GM12864 (cell line): ENCODE results near the gene LAMTOR5.
"Not testable (repeated sequence)": the region's sequence is repeated elsewhere in the genome, so short reads cannot be mapped to it uniquely, and the experiment has no call there.

Source experiments
- DNase-seq: peaks from one replicate; pipeline ENCODE4 v3.0.0-alpha.2; 2011; ENCODE audit warnings: low read depth
- H3K4me3 ChIP-seq: 2 replicates; pipeline ENCODE4 v1.5.1; 2011; ENCODE audit warnings: mild to moderate bottlenecking, low read depth, low read length, control low read depth
- TF ChIP-seq, protein P1 (sequence below): IDR thresholded peaks from 2 replicates; pipeline ENCODE4 v1.5.1; 2011; ENCODE audit warnings: low read depth, mild to moderate bottlenecking, moderate library complexity, low read length, control low read depth, inconsistent platforms; ENCODE audit errors: missing control alignments

LAMTOR5 gene

DNA sequence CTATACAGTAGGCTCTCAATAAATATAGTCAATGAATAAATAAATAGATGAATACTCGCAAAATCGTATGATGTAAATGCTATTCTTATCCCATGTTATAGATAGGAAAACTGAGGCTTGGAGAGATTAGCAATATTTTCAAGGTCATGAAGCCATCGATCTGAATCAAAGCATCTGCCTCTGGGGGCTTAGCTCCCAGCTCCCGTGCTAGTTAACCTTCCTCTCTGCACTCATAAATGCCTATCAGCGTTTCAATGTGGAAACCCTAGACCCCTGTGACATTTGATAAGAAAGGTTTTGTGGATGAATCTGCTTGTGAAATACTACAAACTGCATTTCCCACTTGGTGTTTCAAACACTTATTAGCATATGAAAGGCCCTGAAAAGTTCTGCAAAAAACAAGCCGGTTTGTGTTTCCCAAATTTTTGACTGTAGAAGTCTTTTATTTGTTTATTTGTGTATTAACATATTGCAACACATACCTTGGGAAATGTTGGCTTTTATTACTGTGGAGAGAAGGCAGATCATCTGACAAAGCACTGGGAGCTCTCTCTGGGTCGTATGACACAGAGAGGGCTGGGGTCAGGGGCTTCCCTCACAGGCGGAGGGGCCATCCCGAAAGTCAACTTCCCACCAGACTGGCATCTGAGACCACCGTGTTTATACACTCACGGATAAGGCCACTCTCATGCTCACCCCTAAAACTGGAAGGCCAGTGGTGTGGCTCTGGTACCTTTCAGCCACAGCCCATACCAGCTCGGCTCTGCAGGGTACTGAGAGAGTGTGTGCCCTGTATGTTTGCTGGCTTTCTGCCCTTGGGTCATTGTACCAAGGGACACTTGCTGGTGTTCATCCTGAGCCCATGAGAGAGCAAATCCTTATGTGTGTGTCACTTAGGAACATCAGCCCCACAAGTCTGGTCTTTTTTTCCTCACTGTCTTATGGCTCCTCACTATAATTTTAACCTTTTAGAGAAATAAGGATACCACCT, 42.5 kb upstream of the LAMTOR5 start:
- DNase-seq: no peak
- TF ChIP-seq, protein P1, sequence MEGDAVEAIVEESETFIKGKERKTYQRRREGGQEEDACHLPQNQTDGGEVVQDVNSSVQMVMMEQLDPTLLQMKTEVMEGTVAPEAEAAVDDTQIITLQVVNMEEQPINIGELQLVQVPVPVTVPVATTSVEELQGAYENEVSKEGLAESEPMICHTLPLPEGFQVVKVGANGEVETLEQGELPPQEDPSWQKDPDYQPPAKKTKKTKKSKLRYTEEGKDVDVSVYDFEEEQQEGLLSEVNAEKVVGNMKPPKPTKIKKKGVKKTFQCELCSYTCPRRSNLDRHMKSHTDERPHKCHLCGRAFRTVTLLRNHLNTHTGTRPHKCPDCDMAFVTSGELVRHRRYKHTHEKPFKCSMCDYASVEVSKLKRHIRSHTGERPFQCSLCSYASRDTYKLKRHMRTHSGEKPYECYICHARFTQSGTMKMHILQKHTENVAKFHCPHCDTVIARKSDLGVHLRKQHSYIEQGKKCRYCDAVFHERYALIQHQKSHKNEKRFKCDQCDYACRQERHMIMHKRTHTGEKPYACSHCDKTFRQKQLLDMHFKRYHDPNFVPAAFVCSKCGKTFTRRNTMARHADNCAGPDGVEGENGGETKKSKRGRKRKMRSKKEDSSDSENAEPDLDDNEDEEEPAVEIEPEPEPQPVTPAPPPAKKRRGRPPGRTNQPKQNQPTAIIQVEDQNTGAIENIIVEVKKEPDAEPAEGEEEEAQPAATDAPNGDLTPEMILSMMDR: no peak
- no peak overlapping the region for H3K4me3 ChIP-seq

DNA sequence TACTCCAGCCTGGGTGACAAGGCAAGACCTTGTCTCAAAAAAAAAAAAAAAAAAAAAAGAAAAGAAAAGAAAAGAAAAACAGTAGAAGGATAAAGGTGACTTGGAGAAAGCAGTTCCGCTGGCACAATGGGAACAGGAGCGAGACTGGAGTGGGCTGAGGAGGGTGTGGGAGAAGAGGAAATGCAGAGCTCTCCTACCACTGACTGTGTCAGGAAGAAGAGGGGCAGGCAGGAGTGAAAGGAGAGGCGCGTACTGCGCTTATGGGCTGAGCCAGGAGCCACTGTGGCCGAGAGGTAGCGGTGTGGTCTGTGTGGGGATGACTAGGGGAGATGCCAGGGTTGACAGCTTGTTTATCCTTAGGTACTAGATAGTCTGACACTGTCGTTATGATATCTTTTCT, 37.1 kb upstream of the LAMTOR5 start:
- no peak overlapping the region for H3K4me3 ChIP-seq
- no peak for DNase-seq
- TF ChIP-seq, protein P1: no peak

DNA sequence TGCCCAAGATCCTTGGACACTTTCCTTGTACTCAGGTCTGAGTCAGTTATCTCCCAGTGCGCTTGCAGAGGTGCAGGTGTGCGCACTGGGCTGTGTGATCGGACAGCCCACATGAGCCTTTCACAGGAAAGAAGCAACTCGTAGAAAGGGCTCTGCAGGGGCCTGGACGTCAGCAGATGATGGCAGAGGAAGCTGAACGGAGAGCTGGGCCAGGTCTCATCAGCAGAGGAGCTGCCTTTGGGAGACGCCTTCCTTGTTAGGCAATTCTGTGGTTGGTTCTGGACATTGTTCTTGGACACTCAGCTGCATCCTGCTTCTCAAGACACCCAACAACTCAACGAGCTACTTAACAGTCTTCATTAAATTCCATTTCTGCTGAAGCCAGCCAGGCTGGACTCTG, 36.0 kb upstream of the LAMTOR5 start:
- no peak overlapping the region for H3K4me3 ChIP-seq
- DNase-seq: no peak
- TF ChIP-seq, protein P1: no peak

DNA sequence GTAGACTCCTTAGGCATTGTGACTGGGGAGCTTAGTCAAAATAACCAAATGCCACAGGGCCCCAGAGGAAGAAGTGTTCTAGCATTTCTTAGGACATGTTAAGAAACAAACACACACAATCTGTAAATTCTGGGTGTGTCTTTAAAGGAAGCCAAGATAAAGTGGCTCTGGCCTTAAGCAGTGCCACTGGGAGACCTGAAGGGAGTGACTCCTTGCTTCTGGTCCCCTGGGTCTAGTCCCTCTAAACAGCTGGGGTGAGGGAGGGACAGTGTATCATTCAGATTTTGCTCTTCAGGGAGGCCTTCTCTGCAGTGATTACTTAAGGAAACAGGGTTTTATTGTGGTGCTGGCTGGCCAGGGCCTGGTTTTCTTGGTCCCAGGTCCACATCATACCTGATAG, 34.4 kb upstream of the LAMTOR5 start:
- TF ChIP-seq, protein P1: no peak
- no peak overlapping the region for H3K4me3 ChIP-seq
- DNase-seq: no peak

DNA sequence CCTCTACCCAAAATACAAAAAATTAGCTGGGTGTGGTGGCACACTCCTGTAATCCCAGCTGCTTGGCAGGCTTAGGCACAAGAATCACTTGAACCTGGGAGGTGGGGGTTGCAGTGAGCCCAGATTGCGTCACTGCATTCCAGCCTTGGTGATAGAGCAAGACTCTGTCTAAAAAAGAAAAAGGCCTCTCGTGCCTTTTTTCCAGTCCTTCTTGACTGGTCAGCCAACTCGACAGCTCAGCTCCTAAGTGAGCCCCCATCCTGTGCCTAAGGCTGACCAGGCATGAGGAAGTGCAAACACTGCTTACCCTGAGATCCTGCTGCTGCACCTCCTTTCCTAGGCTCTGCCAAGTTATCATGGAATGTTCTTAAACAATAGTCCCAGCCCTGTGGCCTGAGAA, 33.4 kb upstream of the LAMTOR5 start:
- TF ChIP-seq, protein P1: no peak
- H3K4me3 ChIP-seq: no peak overlapping the region
- DNase-seq: no peak

DNA sequence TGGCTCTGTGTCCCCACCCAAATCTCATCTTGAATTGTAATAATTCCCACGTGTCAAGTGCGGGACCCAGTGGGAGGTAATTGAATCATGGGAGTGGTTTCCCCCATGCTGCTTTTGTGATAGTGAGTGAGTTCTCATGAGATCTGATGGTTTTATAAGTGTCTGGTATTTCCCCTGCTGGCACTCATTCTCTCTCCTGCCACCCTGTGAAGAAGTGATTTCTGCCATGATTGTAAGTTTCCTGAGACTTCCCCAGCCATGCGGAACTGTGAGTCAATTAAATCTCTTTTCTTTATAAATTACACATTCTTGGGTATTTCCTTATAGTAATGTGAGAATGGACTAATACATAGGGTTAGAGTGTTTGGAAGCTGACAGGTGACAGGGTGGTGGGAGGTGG, 32.4 kb upstream of the LAMTOR5 start:
- H3K4me3 ChIP-seq, DNase-seq: not testable (repeated sequence)

DNA sequence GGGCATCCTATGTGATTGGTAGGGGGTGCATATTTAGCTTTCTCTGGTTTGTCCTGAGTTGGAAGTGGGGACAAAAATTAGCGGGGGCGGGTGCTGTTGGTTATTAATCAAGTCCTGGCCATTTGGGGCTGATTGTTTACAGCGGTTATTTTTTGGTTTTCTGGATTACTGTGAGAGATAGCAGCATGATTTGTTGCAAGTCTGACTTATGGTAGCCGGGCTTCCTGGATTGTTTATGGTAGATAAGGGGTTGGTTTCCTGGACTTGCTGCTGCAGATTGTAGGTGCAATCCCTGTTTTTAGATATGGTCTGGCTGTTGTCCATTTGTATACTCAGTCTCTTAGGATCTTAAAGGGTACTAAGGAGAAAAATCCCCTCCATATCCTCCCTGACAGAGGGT, 31.4 kb upstream of the LAMTOR5 start:
- DNase-seq: no peak
- no peak overlapping the region for H3K4me3 ChIP-seq
- TF ChIP-seq, protein P1: no peak

DNA sequence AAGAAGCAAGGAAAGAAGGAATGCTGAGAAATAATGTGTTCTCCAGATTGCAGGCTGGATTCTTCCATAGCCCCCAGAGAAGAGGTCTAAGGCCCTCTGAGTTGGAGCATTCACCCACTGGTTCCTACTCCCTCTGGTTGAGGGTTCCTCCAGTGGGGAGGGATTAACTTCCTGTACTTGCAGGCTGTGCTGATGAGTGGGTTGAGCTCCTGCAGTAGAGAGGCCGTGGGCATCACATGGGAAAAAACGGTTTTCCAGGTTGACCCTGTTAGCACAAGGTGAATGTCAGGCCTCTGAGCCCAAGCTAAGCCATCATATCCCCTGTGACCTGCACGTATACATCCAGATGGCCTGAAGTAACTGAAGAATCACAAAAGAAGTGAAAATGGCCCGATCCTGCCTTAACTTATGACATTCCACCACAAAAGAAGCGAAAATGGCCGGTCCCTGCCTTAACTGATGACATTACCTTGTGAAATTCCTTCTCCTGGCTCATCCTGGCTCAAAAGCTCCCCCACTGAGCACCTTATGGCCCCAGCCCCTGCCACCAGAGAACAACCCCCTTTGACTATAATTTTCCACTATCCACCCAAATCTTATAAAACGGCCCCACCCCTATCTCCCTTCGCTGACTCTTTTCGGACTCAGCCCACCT, 30.3 kb upstream of the LAMTOR5 start:
- DNase-seq, H3K4me3 ChIP-seq: not testable (repeated sequence)
